Fibroblast of villous mesenchyme (primary cell): Measurements from ENCODE around the gene GALNT3. TPM values are rescaled to one million over a fixed set of nuclear protein-coding genes. Genes with fewer than 3 reads are reported as not detected.

ENCODE experiments used
- DNase-seq: peaks from one replicate; pipeline ENCODE4 v3.0.0-alpha.2; 2010; ENCODE audit warnings: low read depth
- H3K4me3 ChIP-seq: 2 replicates; pipeline ENCODE4 v1.5.1; 2011; ENCODE audit warnings: low read depth, mild to moderate bottlenecking, low read length
- CTCF ChIP-seq: IDR thresholded peaks from 2 replicates; pipeline ENCODE4 v1.5.1; 2012; ENCODE audit warnings: low read depth, mild to moderate bottlenecking, low read length; ENCODE audit not compliant: insufficient read depth
- total RNA-seq: library from RNA; depleted of rRNA; stranded (reverse); fragments of >200 nt; gene quantifications from 2 replicates; pipeline ENCODE4 v1.2.3, GENCODE V29; 2012

GALNT3 gene
- total RNA-seq, 1 donor: 4.3 TPM

GRCh38 chr2:165833156-165833555 is 39.1 kb upstream of the GALNT3 start:
- no peak overlapping the region for H3K4me3 ChIP-seq
- no peak for TF ChIP-seq CTCF

GRCh38 chr2:165827921-165828276 is 33.9 kb upstream of the GALNT3 start:
- TF ChIP-seq CTCF: no peak

More at GRCh38 chr2:165833156-165833555, 39.1 kb upstream of the GALNT3 start:
- DNase-seq: peak; percentile 33

GRCh38 chr2:165827016-165827920 is 33.2 kb upstream of the GALNT3 start:
- no peak overlapping the region for H3K4me3 ChIP-seq
- TF ChIP-seq CTCF: no peak
- no peak for DNase-seq

More at GRCh38 chr2:165827921-165828276, 33.9 kb upstream of the GALNT3 start:
- no peak overlapping the region for H3K4me3 ChIP-seq
- DNase-seq: no peak

- no peak overlapping the region for H3K4me3 ChIP-seq
- DNase-seq: no peak
- no peak for TF ChIP-seq CTCF
Measured at GRCh38 chr2:165825041-165825440, 31.0 kb upstream of the GALNT3 start.

GRCh38 chr2:165820296-165820695 is 26.2 kb upstream of the GALNT3 start:
- no peak for TF ChIP-seq CTCF
- no peak overlapping the region for H3K4me3 ChIP-seq
- no peak for DNase-seq

GRCh38 chr2:165818920-165819319 is 24.9 kb upstream of the GALNT3 start:
- no peak for TF ChIP-seq CTCF
- H3K4me3 ChIP-seq: no peak overlapping the region
- no peak for DNase-seq
